ENCODE results near the gene SND1.

DNA sequence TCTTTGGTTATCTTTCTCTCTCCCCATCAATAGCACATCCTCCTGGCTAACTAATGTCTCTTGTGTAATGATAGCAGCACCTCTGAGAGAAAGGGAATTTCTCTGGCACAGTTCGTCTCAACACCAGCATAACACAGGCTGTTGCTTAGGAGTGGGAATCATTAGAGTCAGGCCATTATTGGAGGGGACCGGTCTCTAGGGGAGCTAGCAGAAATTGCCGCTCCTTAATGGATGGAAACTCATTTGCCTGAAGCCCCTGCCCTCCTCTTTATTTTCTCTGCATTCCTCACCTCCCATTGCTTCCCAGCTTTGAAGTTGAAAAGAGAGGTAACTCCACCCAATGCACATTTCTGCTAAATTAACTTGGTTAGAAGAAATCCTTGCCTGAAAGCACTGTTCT is 367.3 kb downstream of the SND1 start:
- no peak for TF ChIP-seq ZC3H10 (CRISPR knock-in tag; IDR thresholded peaks at IDR 0.05)
- no peak for TF ChIP-seq TCF4 (CRISPR knock-in tag; IDR thresholded peaks at IDR 0.05; ENCODE audit: borderline replicate concordance)
- TF ChIP-seq ARNTL (CRISPR knock-in tag; IDR thresholded peaks at IDR 0.05; ENCODE audit: borderline replicate concordance, low read depth), result no peak
